Thyroid gland (tissue), 4 donors: ENCODE results near the gene ATP6V0D1.
"Not testable (repeated sequence)": the region's sequence is repeated elsewhere in the genome, so short reads cannot be mapped to it uniquely, and the experiment has no call there.

ENCODE experiments used
- POLR2A ChIP-seq, 2 donors: fragments of 450-650 bp; IDR thresholded peaks; one replicate each; pipeline ENCODE4 v1.6.1; 2017; ENCODE audit warnings: antibody characterized with exemption in 2 of 2, mild to moderate bottlenecking in 2 of 2, moderate library complexity in 1 of 2
- TF ChIP-seq, protein P1 (sequence below), 6 experiments: fragments of 200-600 bp in 3 of 6; fragments of 450-650 bp in 3 of 6; sonication (generic) in 3 of 6; IDR thresholded peaks; one replicate each; pipeline ENCODE4 v1.5.1; 2016 to 2019; ENCODE audit warnings: antibody characterized with exemption in 6 of 6, mild to moderate bottlenecking in 2 of 6, inconsistent platforms in 1 of 6, moderate library complexity in 1 of 6

DNA sequence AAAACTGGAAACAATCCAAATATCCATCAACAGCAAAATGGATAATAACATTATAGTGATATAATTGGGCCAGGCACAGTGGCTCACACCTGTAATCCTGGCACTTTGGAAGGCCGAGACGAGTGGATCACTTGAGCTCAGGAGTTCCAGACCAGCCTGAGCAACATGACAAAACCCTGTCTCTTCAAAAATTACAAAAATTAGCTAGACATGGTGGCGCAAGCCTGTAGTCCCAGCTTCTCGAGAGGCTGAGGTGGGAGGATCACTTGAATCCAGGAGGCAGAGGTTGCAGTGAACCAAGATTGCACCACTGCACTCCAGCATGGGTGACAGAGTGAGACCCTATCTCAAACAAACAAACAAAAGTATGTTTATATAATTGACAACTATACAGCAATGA is 6.6 kb upstream of the ATP6V0D1 start:
- TF ChIP-seq, protein P1, sequence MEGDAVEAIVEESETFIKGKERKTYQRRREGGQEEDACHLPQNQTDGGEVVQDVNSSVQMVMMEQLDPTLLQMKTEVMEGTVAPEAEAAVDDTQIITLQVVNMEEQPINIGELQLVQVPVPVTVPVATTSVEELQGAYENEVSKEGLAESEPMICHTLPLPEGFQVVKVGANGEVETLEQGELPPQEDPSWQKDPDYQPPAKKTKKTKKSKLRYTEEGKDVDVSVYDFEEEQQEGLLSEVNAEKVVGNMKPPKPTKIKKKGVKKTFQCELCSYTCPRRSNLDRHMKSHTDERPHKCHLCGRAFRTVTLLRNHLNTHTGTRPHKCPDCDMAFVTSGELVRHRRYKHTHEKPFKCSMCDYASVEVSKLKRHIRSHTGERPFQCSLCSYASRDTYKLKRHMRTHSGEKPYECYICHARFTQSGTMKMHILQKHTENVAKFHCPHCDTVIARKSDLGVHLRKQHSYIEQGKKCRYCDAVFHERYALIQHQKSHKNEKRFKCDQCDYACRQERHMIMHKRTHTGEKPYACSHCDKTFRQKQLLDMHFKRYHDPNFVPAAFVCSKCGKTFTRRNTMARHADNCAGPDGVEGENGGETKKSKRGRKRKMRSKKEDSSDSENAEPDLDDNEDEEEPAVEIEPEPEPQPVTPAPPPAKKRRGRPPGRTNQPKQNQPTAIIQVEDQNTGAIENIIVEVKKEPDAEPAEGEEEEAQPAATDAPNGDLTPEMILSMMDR (IDR thresholded peaks at IDR 0.05), result not testable (repeated sequence)
- TF ChIP-seq POLR2A (IDR thresholded peaks at IDR 0.05), result not testable (repeated sequence)
